GM21723 (cell line): Measurements from ENCODE around the gene SF1.

Experiments
- ATAC-seq: cut with Tn5 transposase; IDR thresholded peaks from one replicate; pipeline ENCODE4 v1.9.1; 2021; ENCODE audit warnings: mild to moderate bottlenecking, moderate library complexity; ENCODE audit not compliant: unreplicated experiment

SF1 gene

GRCh38 chr11:64786308-64786707, 8.0 kb upstream of the SF1 start:
- ATAC-seq = no peak

GRCh38 chr11:64784813-64785581, 6.7 kb upstream of the SF1 start:
- no peak for ATAC-seq

GRCh38 chr11:64778223-64778472, 194 bp downstream of the SF1 start:
- ATAC-seq = no peak

GRCh38 chr11:64777449-64778222, 706 bp downstream of the SF1 start:
- no peak for ATAC-seq

- ATAC-seq = no peak
These were observed 1.5 kb downstream of the SF1 start for GRCh38 chr11:64776875-64777274.

- ATAC-seq = no peak
These were observed 1.9 kb downstream of the SF1 start for GRCh38 chr11:64776425-64776824.

- ATAC-seq = no peak
These were observed 4.2 kb downstream of the SF1 start for GRCh38 chr11:64774144-64774543.

- ATAC-seq = no peak
These were observed 5.9 kb downstream of the SF1 start for GRCh38 chr11:64772303-64773018.

GRCh38 chr11:64771861-64772260, 6.5 kb downstream of the SF1 start:
- ATAC-seq = no peak

- no peak for ATAC-seq
These were observed 8.2 kb downstream of the SF1 start for GRCh38 chr11:64770120-64770519.

- no peak for ATAC-seq
These were observed 9.1 kb downstream of the SF1 start for GRCh38 chr11:64769283-64769682.

- no peak for ATAC-seq
These were observed 10.0 kb downstream of the SF1 start for GRCh38 chr11:64768300-64768694.

GRCh38 chr11:64767344-64768299, 10.7 kb downstream of the SF1 start:
- ATAC-seq = no peak

- ATAC-seq = no peak
These were observed 11.5 kb downstream of the SF1 start for GRCh38 chr11:64766881-64767280.

- no peak for ATAC-seq
These were observed 12.3 kb downstream of the SF1 start for GRCh38 chr11:64765851-64766665.

GRCh38 chr11:64765291-64765850, 13.0 kb downstream of the SF1 start:
- ATAC-seq = no peak

GRCh38 chr11:64764753-64765152, 13.6 kb downstream of the SF1 start:
- ATAC-seq = no peak

GRCh38 chr11:64764040-64764611, 14.2 kb downstream of the SF1 start:
- no peak for ATAC-seq

- no peak for ATAC-seq
These were observed 14.8 kb downstream of the SF1 start for GRCh38 chr11:64763526-64764039.
